Measurements from ENCODE around the gene IL15.
"Not testable (repeated sequence)": the region's sequence is repeated elsewhere in the genome, so short reads cannot be mapped to it uniquely, and the experiment has no call there.

Gene IL15

GRCh38 chr4:141702472-141703182, 66.2 kb downstream of the IL15 start:
- DNase-seq (ENCODE audit: low read depth in 3 of 3) = no peak

- DNase-seq (ENCODE audit: low read depth in 3 of 3) = no peak
These were observed 67.1 kb downstream of the IL15 start for GRCh38 chr4:141703497-141703896.

GRCh38 chr4:141705048-141705746, 68.8 kb downstream of the IL15 start:
- DNase-seq (ENCODE audit: low read depth in 3 of 3) = no peak

- DNase-seq (ENCODE audit: low read depth in 3 of 3) = no peak
These were observed 69.5 kb downstream of the IL15 start for GRCh38 chr4:141705747-141706377.

GRCh38 chr4:141706445-141706844, 70.1 kb downstream of the IL15 start:
- DNase-seq (ENCODE audit: low read depth in 3 of 3) = no peak

GRCh38 chr4:141711211-141711610, 74.8 kb downstream of the IL15 start:
- no peak for DNase-seq (ENCODE audit: low read depth in 3 of 3)

GRCh38 chr4:141713185-141713584, 76.8 kb downstream of the IL15 start:
- DNase-seq (ENCODE audit: low read depth in 3 of 3) = no peak

- DNase-seq (ENCODE audit: low read depth in 3 of 3) = no peak
These were observed 77.5 kb downstream of the IL15 start for GRCh38 chr4:141713771-141714445.

GRCh38 chr4:141719585-141719984, 83.2 kb downstream of the IL15 start:
- DNase-seq (ENCODE audit: low read depth in 3 of 3) = no peak

GRCh38 chr4:141721174-141721573, 84.8 kb downstream of the IL15 start:
- no peak for DNase-seq (ENCODE audit: low read depth in 3 of 3)

- no peak for DNase-seq (ENCODE audit: low read depth in 3 of 3)
These were observed 88.3 kb downstream of the IL15 start for GRCh38 chr4:141724646-141725045.

- DNase-seq (ENCODE audit: low read depth in 3 of 3) = no peak
These were observed 91.0 kb downstream of the IL15 start for GRCh38 chr4:141727420-141727819.

GRCh38 chr4:141730805-141731204, 94.4 kb downstream of the IL15 start:
- no peak for DNase-seq (ENCODE audit: low read depth in 3 of 3)

- no peak for DNase-seq (ENCODE audit: low read depth in 3 of 3)
These were observed 95.1 kb downstream of the IL15 start for GRCh38 chr4:141731481-141731880.

GRCh38 chr4:141739636-141740035, 103.3 kb downstream of the IL15 start:
- DNase-seq (ENCODE audit: low read depth in 3 of 3) = no peak

- DNase-seq (ENCODE audit: low read depth in 3 of 3) = no peak
These were observed 109.6 kb downstream of the IL15 start for GRCh38 chr4:141746026-141746425.

- DNase-seq (ENCODE audit: low read depth in 3 of 3) = not testable (repeated sequence)
These were observed 115.4 kb downstream of the IL15 start for GRCh38 chr4:141751806-141752205.

- DNase-seq (ENCODE audit: low read depth in 3 of 3) = no peak
These were observed 120.9 kb downstream of the IL15 start for GRCh38 chr4:141757287-141757686.

- no peak for DNase-seq (ENCODE audit: low read depth in 3 of 3)
These were observed 123.5 kb downstream of the IL15 start for GRCh38 chr4:141759796-141760425.

GRCh38 chr4:141761926-141762325, 125.5 kb downstream of the IL15 start:
- no peak for DNase-seq (ENCODE audit: low read depth in 3 of 3)

- DNase-seq (ENCODE audit: low read depth in 3 of 3) = no peak
These were observed 127.0 kb downstream of the IL15 start for GRCh38 chr4:141763374-141763773.

- no peak for DNase-seq (ENCODE audit: low read depth in 3 of 3)
These were observed 132.6 kb downstream of the IL15 start for GRCh38 chr4:141768954-141769353.

Data from stimulated activated CD4-positive, alpha-beta T cell treated with anti-CD3 and anti-CD28 coated beads, TNF-alpha, amount 100 ng/mL, for 24 hours (primary cell).